Astrocyte of the cerebellum (primary cell): ENCODE measurements around the gene IFNGR2.
A peak's percentile ranks its signal among the peaks of the same experiment; 100 is the strongest.

Source experiments
- DNase-seq: peaks from one replicate; pipeline ENCODE4 v3.0.0-alpha.2; 2011; ENCODE audit warnings: low read depth
- H3K4me3 ChIP-seq: 2 replicates; pipeline ENCODE4 v1.5.1; 2011; ENCODE audit warnings: mild to moderate bottlenecking, low read depth, low read length, moderate library complexity
- CTCF ChIP-seq: IDR thresholded peaks from 2 replicates; pipeline ENCODE4 v1.5.1; 2012; ENCODE audit warnings: low read length, low read depth, moderate library complexity, mild to moderate bottlenecking; ENCODE audit errors: missing control alignments
- in situ Hi-C: cut with HindIII; loops from 2 replicates; pipeline ENCODE4 v1.10.0; 2017; ENCODE audit warnings: low sequenced_read_pairs

IFNGR2 gene

DNA sequence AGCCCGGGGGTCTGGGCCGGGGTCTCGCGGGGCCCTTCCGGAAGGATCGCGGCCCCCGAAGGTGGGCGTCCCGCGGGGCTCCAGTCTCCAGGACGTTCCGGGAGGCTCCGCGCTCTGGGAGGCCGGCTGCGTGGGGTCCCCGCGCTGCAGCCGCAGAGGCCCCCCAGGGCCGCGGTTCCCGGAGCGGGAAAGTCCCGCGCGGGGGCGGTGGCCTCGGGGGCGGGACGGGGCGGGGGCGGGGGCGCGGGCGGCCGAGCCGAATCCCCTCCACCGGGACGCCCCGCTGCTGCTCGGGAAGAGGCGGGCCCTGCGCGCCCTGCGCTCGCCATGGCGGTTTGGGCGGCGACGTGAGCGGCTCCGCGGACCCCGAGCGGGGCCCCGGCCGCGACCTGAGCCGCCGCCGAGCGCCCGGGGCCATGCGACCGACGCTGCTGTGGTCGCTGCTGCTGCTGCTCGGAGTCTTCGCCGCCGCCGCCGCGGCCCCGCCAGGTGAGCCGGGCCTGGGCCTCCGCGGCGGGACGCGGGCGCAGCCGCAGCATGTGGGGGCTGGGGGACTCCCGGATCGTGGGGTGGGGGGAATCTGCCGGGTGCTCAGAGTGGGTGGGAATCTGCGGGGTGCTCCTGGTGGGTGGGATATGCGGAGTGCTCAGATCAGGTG is at the start of gene IFNGR2:
Gene IFNGR2 (plus strand): TSS at position 286 of the 658 bp plus-strand sequence. CDS start 131 bp downstream, at position 417.
- in situ Hi-C loops: no loop called here
- DNase-seq: no peak
- peak within 1 kb of the TSS; percentile 75 for H3K4me3 ChIP-seq
- no peak for TF ChIP-seq CTCF

GRCh38 chr21:33355355-33355754 is 47.9 kb upstream of the IFNGR2 start:
- DNase-seq: no peak
- H3K4me3 ChIP-seq: no peak overlapping the region
- in situ Hi-C loops: no loop called here
- TF ChIP-seq CTCF: no peak

GRCh38 chr21:33355996-33356395 is 47.2 kb upstream of the IFNGR2 start:
- TF ChIP-seq CTCF: no peak
- DNase-seq: no peak
- in situ Hi-C loops: no loop called here
- H3K4me3 ChIP-seq: no peak overlapping the region

DNA sequence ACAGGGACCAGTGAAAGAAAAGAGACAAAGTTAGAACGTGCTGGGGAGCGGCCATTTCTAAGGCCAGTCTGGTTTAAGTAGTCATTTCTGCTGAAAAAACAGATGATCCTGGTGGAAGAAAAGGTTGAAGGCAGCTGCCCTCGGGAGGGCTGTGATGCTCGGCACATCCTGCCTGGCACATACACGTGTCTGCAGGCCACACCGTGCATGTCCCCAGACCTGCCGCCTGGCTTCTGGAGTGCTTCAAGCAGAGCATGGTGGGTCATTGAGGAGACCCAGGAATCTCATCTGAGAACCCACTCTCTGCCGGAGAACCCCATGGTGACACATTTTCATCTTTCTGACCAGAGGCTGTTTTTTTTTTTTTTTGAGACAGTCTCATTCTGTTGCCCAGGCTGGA is 46.0 kb upstream of the IFNGR2 start:
- no peak for TF ChIP-seq CTCF
- no peak for DNase-seq
- in situ Hi-C loops: no loop called here
- H3K4me3 ChIP-seq: no peak overlapping the region

GRCh38 chr21:33359446-33359845 is 43.8 kb upstream of the IFNGR2 start:
- H3K4me3 ChIP-seq: no peak overlapping the region
- no peak for TF ChIP-seq CTCF
- no peak for DNase-seq
- in situ Hi-C loops: no loop called here

DNA sequence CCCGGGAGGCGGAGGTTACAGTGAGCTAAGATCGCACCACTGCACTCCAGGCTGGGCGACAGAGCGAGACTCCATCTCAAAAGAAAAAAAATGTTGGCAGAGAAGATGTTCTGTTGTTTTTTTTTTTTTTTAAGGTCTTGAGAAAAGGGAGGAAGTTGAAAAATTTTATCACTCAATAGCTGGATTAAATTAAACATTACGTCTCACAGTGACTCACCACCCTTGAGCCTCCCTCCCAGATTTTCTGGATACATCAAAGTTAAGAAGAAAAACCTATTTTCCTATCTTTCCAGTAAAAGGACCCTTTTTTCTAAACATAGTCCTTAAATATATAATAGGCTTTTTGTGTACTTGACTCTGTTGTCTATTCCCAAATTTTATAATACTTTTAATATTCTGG is 42.9 kb upstream of the IFNGR2 start:
- H3K4me3 ChIP-seq: no peak overlapping the region
- in situ Hi-C loops: no loop called here

More for the DNA sequence above, 42.9 kb upstream of the IFNGR2 start:
- TF ChIP-seq CTCF: no peak
- DNase-seq: no peak
